Psoas muscle (tissue), 8 donors: ENCODE data around the gene ZNF628. TPM values are rescaled to one million over a fixed set of nuclear protein-coding genes. Genes with fewer than 3 reads are reported as not detected.
A peak's percentile ranks its signal among the peaks of the same experiment; 100 is the strongest.

Experiments used
- ATAC-seq, 4 donors: fragments of 200-7000 bp; cut with Tn5 transposase; one replicate each; pipeline ENCODE4 v1.9.1; 2020; ENCODE audit warnings: moderate library complexity in 3 of 4, mild to moderate bottlenecking in 2 of 4
- DNase-seq, 2 donors: peaks; one replicate each; pipeline ENCODE4 v3.0.0-alpha.2; 2020
- H3K27ac ChIP-seq: fragments of 200-600 bp; one replicate; pipeline ENCODE4 v1.8.0; 2022
- H3K27me3 ChIP-seq, 3 donors: fragments of 200-600 bp in 1 of 3; one replicate each; pipeline versions ENCODE4 v1.6.1 to v1.8.0; 2013 to 2022; ENCODE audit warnings: low read length in 2 of 3, mild to moderate bottlenecking in 2 of 3, moderate library complexity in 1 of 3; ENCODE audit not compliant: insufficient read depth in 3 of 3
- H3K36me3 ChIP-seq, 2 donors: fragments of 200-600 bp in 1 of 2; one replicate each; pipeline versions ENCODE4 v1.6.1 to v1.8.0; 2013 to 2022; ENCODE audit warnings: low read depth in 1 of 2, mild to moderate bottlenecking in 1 of 2, moderate library complexity in 1 of 2; ENCODE audit not compliant: insufficient read depth in 1 of 2
- H3K4me1 ChIP-seq: fragments of 200-600 bp; one replicate; pipeline ENCODE4 v1.8.0; 2022
- H3K4me3 ChIP-seq: fragments of 200-600 bp; one replicate; pipeline ENCODE4 v1.8.0; 2022; ENCODE audit warnings: mild to moderate bottlenecking
- H3K9me3 ChIP-seq: fragments of 200-600 bp; one replicate; pipeline ENCODE4 v1.8.0; 2022
- CTCF ChIP-seq: fragments of 200-600 bp; IDR thresholded peaks from one replicate; pipeline ENCODE4 v1.8.0; 2022; ENCODE audit warnings: antibody characterized with exemption
- WGBS, 3 donors: extraction: QIAGEN DNeasy Blood & Tissue Kit; methylation state at CpG; one replicate each; pipeline versions ENCODE4 v1.1.6 to v1.1.7; 2013; 5-methylcytosine and 5-hydroxymethylcytosine counted together
- intact Hi-C, 2 donors: fragments of 100-400 bp; cut with DNase I; formaldehyde crosslinking; loops; one replicate each; pipeline versions ENCODE4 v1.11.0 to v1.14.2; 2022
- long read RNA-seq, 2 donors: library from polyadenylated mRNA; unstranded; transcript quantifications; one replicate each; pipeline ENCODE4 v2.0.0, GENCODE V29; 2021
- polyA plus RNA-seq, 3 donors: library from polyadenylated mRNA; stranded (reverse); fragments of 200-250 nt; gene quantifications; one replicate each; pipeline ENCODE4 v1.2.3, GENCODE V29; 2013
- total RNA-seq, 4 donors: library from RNA; stranded (reverse); fragmentation: NEBNext Ultra II Directional in 2 of 4; extraction: Animal tissue kit (Norgen Biotek cat#: 25700) in 2 of 4; gene quantifications; one replicate each; pipeline versions ENCODE4 v1.2.1 to v1.2.4, GENCODE V29; 2021 to 2023
- donor health status: healthy with polysubstance abuse.
- donor health status: DM: no; HTN: no; CAD: no; lungs with moderate emphysema.
- donor health status: Bipolar disorder and iron deficiency.
- donor health status: healthy.
- donor health status: DM: yes; HTN: yes; CAD: no.
- donor health status: DM: no; HTN: no; CAD: no.
- donor health status: DM: no; HTN: no; CAD: no.
- donor health status: DM: yes; HTN: yes; CAD: no.

The ZNF628 gene
- total RNA-seq (10 to 100 TPM in 2 of 4 donors, 1 to 10 TPM in 2; 5.9 to 14.3 (median 11.5) TPM), polyA plus RNA-seq (10 to 100 TPM; 11.8 to 12.4 (median 12.2) TPM)
- long read RNA-seq, donor 1, transcript ZNF628-201 (1 exons, 3,177 nt) = major isoform, 6 of 6 reads
- long read RNA-seq, donor 1, partial matches to known transcripts = 0 of 6 reads
- long read RNA-seq, donor 1, other reads (novel, unspliced or antisense) = 0 of 6 reads
- long read RNA-seq, donor 2, transcript ZNF628-201 (1 exons, 3,177 nt) = major isoform, 18 of 18 reads
- long read RNA-seq, donor 2, partial matches to known transcripts = 0 of 18 reads
- long read RNA-seq, donor 2, other reads (novel, unspliced or antisense) = 0 of 18 reads

- Histone ChIP-seq H3K4me1 (peaks cover 18% of the 10 kb centered on the region), H3K27me3 (no peaks in the 10 kb centered on the region), H3K9me3 (no peaks in the 10 kb centered on the region), H3K27ac (peak within 1 kb of the TSS; percentile 97), H3K36me3 (peaks cover 0 to under 1% of the 10 kb centered on the region in 2 donors), H3K4me3 (peak within 1 kb of the TSS; percentile 86)
- DNase-seq (peak; percentile 99 to 100), ATAC-seq (peak; percentile 97 to 98 (median 97))
- no peak for TF ChIP-seq CTCF
- WGBS, 3 donors = 0 to 1% (median 0%) methylated on average over 38 to 61 of the region's 61 CpGs
- intact Hi-C loops = no loop called here
These were observed at the start of gene ZNF628 for GRCh38 chr19:55476100-55476775. TSS of gene ZNF628 (plus strand) at chr19:55476617. CDS start at chr19:55479911, 3,294 bp downstream.

GRCh38 chr19:55431183-55431582 is 45.2 kb upstream of the ZNF628 start:
- Histone ChIP-seq H3K36me3 (no peaks in the 10 kb centered on the region), H3K4me1 (no peaks in the 10 kb centered on the region), H3K27me3 (peaks cover 0 to 59% (median 32%) of the 10 kb centered on the region in 3 donors), H3K9me3 (no peaks in the 10 kb centered on the region), H3K27ac (no peak overlapping the region), H3K4me3 (no peak overlapping the region)
- 83 to 100% (median 96%) methylated on average over 1 of the region's 1 CpG for WGBS, 3 donors
- no peak for TF ChIP-seq CTCF
- intact Hi-C loops = no loop called here
- DNase-seq (no peak), ATAC-seq (no peak)

GRCh38 chr19:55432241-55432959 is 44.0 kb upstream of the ZNF628 start:
- Histone ChIP-seq H3K4me1 (no peaks in the 10 kb centered on the region), H3K27ac (no peak overlapping the region), H3K9me3 (no peaks in the 10 kb centered on the region), H3K4me3 (no peak overlapping the region), H3K36me3 (no peaks in the 10 kb centered on the region), H3K27me3 (peaks cover 0 to 70% (median 35%) of the 10 kb centered on the region in 3 donors)
- intact Hi-C loops = no loop called here
- peak in 1 of 2 donors; percentile 8 for DNase-seq
- WGBS, 3 donors = 81 to 82% (median 81%) methylated on average over 14 of the region's 14 CpGs
- ATAC-seq = no peak
- TF ChIP-seq CTCF = no peak

- H3K27ac ChIP-seq = no peak overlapping the region
- DNase-seq (peak in 1 of 2 donors; percentile 48), ATAC-seq (no peak)
- H3K36me3 ChIP-seq = no peaks in the 10 kb centered on the region
- H3K27me3 ChIP-seq = peaks cover 0 to 74% (median 31%) of the 10 kb centered on the region in 3 donors
- WGBS, 3 donors = 3 to 6% (median 5%) methylated on average over 32 to 48 of the region's 48 CpGs
- intact Hi-C loops = no loop called here
- no peak for TF ChIP-seq CTCF
- no peak overlapping the region for H3K4me3 ChIP-seq
- H3K9me3 ChIP-seq = no peaks in the 10 kb centered on the region
- no peaks in the 10 kb centered on the region for H3K4me1 ChIP-seq
These were observed 43.1 kb upstream of the ZNF628 start for GRCh38 chr19:55433292-55433691.
